Fibroblast of lung (primary cell): ENCODE results near the gene CORO1C.

Experiments used
- CTCF ChIP-seq, 2 donors: IDR thresholded peaks in 1 of 2; conservative IDR thresholded peaks in 1 of 2; 1 replicate in 1 of 2; 2 replicates in 1 of 2; pipeline ENCODE4 v1.5.1; 2011 to 2012; ENCODE audit warnings: low read length in 2 of 2, control low read depth in 1 of 2, inconsistent platforms in 1 of 2, low read depth in 1 of 2, mild to moderate bottlenecking in 1 of 2
- EZH2 ChIP-seq: IDR thresholded peaks from 2 replicates; pipeline ENCODE4 v1.5.1; 2012; ENCODE audit warnings: low read length, control low read depth, mild to moderate bottlenecking; ENCODE audit errors: missing control alignments

DNA sequence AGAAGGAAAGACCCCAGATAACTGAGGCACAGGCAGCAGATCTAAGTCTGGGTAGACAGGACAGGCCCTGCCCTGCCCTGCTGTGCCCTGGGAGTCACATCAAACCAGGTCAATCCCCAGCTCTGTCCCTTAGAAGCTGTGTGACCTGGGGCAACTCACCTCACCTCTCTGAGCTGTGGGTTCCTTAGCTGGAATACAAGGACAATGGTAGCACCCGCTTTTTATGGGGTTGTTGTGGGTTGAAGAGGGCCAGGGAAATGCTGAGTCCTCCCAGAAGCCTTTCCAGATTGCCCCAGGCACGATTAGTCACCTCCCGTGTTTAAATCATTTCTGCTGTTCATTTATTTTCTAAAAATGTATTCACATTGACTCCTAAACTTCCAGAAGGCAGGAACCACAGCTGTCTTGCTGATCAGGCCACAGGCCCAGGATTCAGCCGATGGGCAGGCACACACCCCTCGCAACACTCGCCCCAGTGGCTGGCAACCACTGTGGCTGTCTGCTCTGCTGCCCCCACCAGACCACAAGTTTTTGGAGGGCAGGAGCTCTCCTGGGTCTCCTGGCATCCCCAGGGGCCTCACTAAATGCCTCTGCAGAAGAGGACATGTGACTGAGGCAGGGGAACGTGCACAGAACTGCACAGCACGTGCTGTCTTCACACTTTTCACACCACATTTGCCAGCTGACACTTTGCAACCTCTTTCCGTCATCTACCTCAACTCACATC is 100.7 kb downstream of the CORO1C start:
- TF ChIP-seq CTCF (conservative IDR thresholded peaks at IDR 0.05 in 1 of 2, IDR thresholded peaks at IDR 0.05 in 1 of 2; ENCODE audit: low read depth in 1 of 2, low read length in 2 of 2) (no peak), EZH2 (no peak)
